Body of pancreas (tissue), 4 donors: ENCODE results near the gene ZEB1. TPM values are rescaled to one million over a fixed set of nuclear protein-coding genes. Genes with fewer than 3 reads are reported as not detected.

Experiments used
- ATAC-seq: fragments of 150-250 bp; one replicate; pipeline ENCODE4 v1.9.1; 2016
- DNase-seq, 4 donors: peaks; one replicate each; pipeline ENCODE4 v3.0.0-alpha.2; 2019
- H3K27ac ChIP-seq, 4 donors: fragments of 200-600 bp; sonication (generic); 1 replicate in 3 of 4; 2 replicates in 1 of 4; pipeline versions ENCODE4 v1.5.1 to v1.6.1; 2016 to 2019; ENCODE audit warnings: mild to moderate bottlenecking in 1 of 4, mixed read lengths in 1 of 4, moderate library complexity in 1 of 4
- H3K27me3 ChIP-seq, 2 donors: fragments of 200-600 bp; sonication (generic); one replicate each; pipeline ENCODE4 v1.6.0; 2016; ENCODE audit warnings: mild to moderate bottlenecking in 1 of 2
- H3K36me3 ChIP-seq, 2 donors: fragments of 200-600 bp; sonication (generic); replicated peaks in 1 of 2; 2 replicates each; pipeline ENCODE4 v1.5.1; 2016; ENCODE audit warnings: low read depth in 2 of 2; ENCODE audit not compliant: insufficient read depth in 1 of 2
- H3K4me1 ChIP-seq: fragments of 200-600 bp; sonication (generic); one replicate; pipeline ENCODE4 v1.6.0; 2016
- H3K4me3 ChIP-seq, 2 donors: fragments of 200-600 bp; sonication (generic); 1 replicate in 1 of 2; 2 replicates in 1 of 2; pipeline ENCODE4 v1.5.1; 2016 to 2019
- H3K9me3 ChIP-seq, 3 donors: fragments of 200-600 bp; sonication (generic); 1 replicate in 2 of 3; 2 replicates in 1 of 3; pipeline ENCODE4 v1.5.1; 2016
- CTCF ChIP-seq, 7 experiments: fragments of 450-650 bp in 4 of 7; fragments of 200-600 bp in 3 of 7; sonication (generic) in 3 of 7; IDR thresholded peaks; one replicate each; pipeline ENCODE4 v1.5.1; 2016 to 2019; ENCODE audit warnings: antibody characterized with exemption in 7 of 7
- POLR2A ChIP-seq, 3 donors: fragments of 450-650 bp; IDR thresholded peaks; one replicate each; pipeline ENCODE4 v1.6.1; 2016; ENCODE audit warnings: antibody characterized with exemption in 3 of 3, mild to moderate bottlenecking in 2 of 3
- WGBS, 2 donors: methylation state at CpG; one replicate each; pipeline ENCODE4 v1.1.5; 2017; 5-methylcytosine and 5-hydroxymethylcytosine counted together
- intact Hi-C: fragments of 100-400 bp; cut with DNase I; formaldehyde crosslinking; loops from one replicate; pipeline ENCODE4 v1.15.1; 2023
- total RNA-seq, 2 donors: library from RNA; depleted of rRNA; stranded (reverse); fragments of >200 nt; gene quantifications; one replicate each; pipeline ENCODE4 v1.1.0, GENCODE V29; 2016

ZEB1 gene
- total RNA-seq, 2 donors from 2014 or later, result 9.9 to 21.0 TPM

- 83 to 100% methylated on average over 2 to 4 of the region's 4 CpGs for WGBS, 2 donors
- DNase-seq (no peak), ATAC-seq (no peak)
- Histone ChIP-seq H3K27ac (no peak overlapping the region), H3K9me3 (no peaks in the 10 kb centered on the region), H3K4me3 (no peak overlapping the region), H3K4me1 (no peaks in the 10 kb centered on the region), H3K36me3 (no peaks in the 10 kb centered on the region), H3K27me3 (no peaks in the 10 kb centered on the region)
- TF ChIP-seq POLR2A (IDR thresholded peaks at IDR 0.05) (no peak), CTCF (IDR thresholded peaks at IDR 0.05) (no peak)
- intact Hi-C loops, result no loop called here
Observed at GRCh38 chr10:31508234-31508633, 189.2 kb downstream of the ZEB1 start.

DNA sequence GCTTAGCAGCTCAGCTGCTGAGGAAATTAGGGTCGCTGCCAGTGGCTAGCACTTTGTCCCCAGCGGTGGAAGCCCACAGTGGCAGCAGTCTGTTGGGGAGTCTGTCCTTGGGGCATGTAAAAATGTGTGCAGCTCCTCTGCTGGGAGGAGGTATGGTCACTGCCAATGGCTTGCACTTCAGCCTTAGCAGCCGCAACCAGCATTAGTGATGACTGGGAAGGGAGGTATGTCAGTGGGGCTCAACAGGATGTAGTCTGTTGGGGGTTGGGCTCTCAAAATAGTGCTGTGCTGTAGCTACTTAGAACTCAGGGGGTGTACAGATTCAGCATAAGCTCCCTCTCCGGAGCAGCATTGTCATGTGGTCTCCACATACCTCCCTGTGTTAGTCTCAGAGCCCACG, 189.9 kb downstream of the ZEB1 start:
- WGBS, 2 donors, result 88 to 96% methylated on average over 2 to 5 of the region's 5 CpGs
- DNase-seq (no peak), ATAC-seq (no peak)

GRCh38 chr10:31509989-31510388, 191.0 kb downstream of the ZEB1 start:
- Histone ChIP-seq H3K27me3 (no peaks in the 10 kb centered on the region), H3K4me1 (no peaks in the 10 kb centered on the region), H3K9me3 (no peaks in the 10 kb centered on the region), H3K4me3 (no peak overlapping the region), H3K27ac (no peak overlapping the region), H3K36me3 (peaks cover 0 to 5% of the 10 kb centered on the region in 2 donors)
- intact Hi-C loops, result no loop called here
- TF ChIP-seq POLR2A (IDR thresholded peaks at IDR 0.05), result no peak
- no peak for TF ChIP-seq CTCF (IDR thresholded peaks at IDR 0.05)
- ATAC-seq (no peak), DNase-seq (no peak)

More for the DNA sequence above, 189.9 kb downstream of the ZEB1 start:
- H3K4me3 ChIP-seq, result no peak overlapping the region
- H3K4me1 ChIP-seq, result no peaks in the 10 kb centered on the region
- intact Hi-C loops, result no loop called here
- H3K27me3 ChIP-seq, result no peaks in the 10 kb centered on the region
- no peaks in the 10 kb centered on the region for H3K9me3 ChIP-seq
- H3K36me3 ChIP-seq, result peaks cover 0 to 5% of the 10 kb centered on the region in 2 donors
- H3K27ac ChIP-seq, result no peak overlapping the region
- no peak for TF ChIP-seq POLR2A (IDR thresholded peaks at IDR 0.05)
- no peak for TF ChIP-seq CTCF (IDR thresholded peaks at IDR 0.05)

- 29 to 41% methylated on average over 2 of the region's 2 CpGs for WGBS, 2 donors
- no peak overlapping the region for H3K4me3 ChIP-seq
Observed at GRCh38 chr10:31515116-31515515, 196.1 kb downstream of the ZEB1 start.

More at GRCh38 chr10:31515116-31515515, 196.1 kb downstream of the ZEB1 start:
- intact Hi-C loops, result no loop called here
- Histone ChIP-seq H3K4me1 (no peaks in the 10 kb centered on the region), H3K27ac (no peak overlapping the region), H3K36me3 (peaks cover 0 to 5% of the 10 kb centered on the region in 2 donors), H3K27me3 (no peaks in the 10 kb centered on the region), H3K9me3 (no peaks in the 10 kb centered on the region)
- DNase-seq (no peak), ATAC-seq (no peak)
- TF ChIP-seq CTCF (IDR thresholded peaks at IDR 0.05) (no peak), POLR2A (IDR thresholded peaks at IDR 0.05) (no peak)
